ENCODE results near the gene ZDHHC14. TPM values are rescaled to one million over a fixed set of nuclear protein-coding genes. Genes with fewer than 3 reads are reported as not detected.
A peak's percentile ranks its signal among the peaks of the same experiment; 100 is the strongest.
"Not testable (repeated sequence)": the region's sequence is repeated elsewhere in the genome, so short reads cannot be mapped to it uniquely, and the experiment has no call there.

Gene ZDHHC14
- polyA plus RNA-seq, 6 donors from 2014 or later: 1.7 to 10.5 (median 4.1) TPM

- Mint-ChIP-seq H3K27me3 (peaks cover 0 to 14% (median 12%) of the 10 kb centered on the region in 3 donors), H3K36me3 (peaks cover 0 to 17% of the 10 kb centered on the region in 2 donors), H3K9me3 (peaks cover 0 to 3% (median 0%) of the 10 kb centered on the region in 7 donors), H3K4me1 (no peaks in the 10 kb centered on the region), H3K4me3 (no peak overlapping the region), H3K27ac (no peak overlapping the region)
- DNase-seq (no peak), ATAC-seq (ENCODE audit: low read depth in 2 of 2) (no peak)
Observed at GRCh38 chr6:157708933-157709332, 327.9 kb downstream of the ZDHHC14 start.

DNA sequence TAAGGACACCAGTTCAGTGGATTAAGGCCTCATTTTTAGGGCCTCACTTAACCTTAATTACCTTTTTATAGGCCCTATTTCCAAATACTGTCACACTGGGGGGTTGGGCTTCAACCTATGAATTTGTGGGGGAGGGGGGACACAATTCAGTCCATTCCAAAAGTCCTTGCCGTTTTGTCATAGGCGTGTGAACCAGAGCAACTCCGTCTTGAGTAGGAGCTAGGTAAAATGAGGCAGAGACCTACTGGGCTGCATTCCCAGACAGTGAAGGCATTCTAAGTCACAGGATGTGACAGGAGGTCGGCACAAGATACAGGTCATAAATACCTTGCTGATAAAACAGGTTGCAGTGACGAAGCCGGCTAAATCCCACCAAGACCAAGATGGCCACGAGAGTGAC lies 328.6 kb downstream of the ZDHHC14 start:
- Mint-ChIP-seq H3K27me3 (peaks cover 0 to 9% (median 8%) of the 10 kb centered on the region in 3 donors), H3K27ac (no peak overlapping the region), H3K4me1 (no peaks in the 10 kb centered on the region), H3K9me3 (peaks cover 0 to 1% (median 0%) of the 10 kb centered on the region in 7 donors), H3K36me3 (peaks cover 0 to 10% of the 10 kb centered on the region in 2 donors), H3K4me3 (no peak overlapping the region)
- DNase-seq: no peak
- ATAC-seq (ENCODE audit: low read depth in 2 of 2): no peak

GRCh38 chr6:157710604-157711003 lies 329.6 kb downstream of the ZDHHC14 start:
- H3K27ac Mint-ChIP-seq: no peak overlapping the region
- ATAC-seq (ENCODE audit: low read depth in 2 of 2): no peak
- H3K36me3 Mint-ChIP-seq: peaks cover 0 to under 1% of the 10 kb centered on the region in 2 donors

DNA sequence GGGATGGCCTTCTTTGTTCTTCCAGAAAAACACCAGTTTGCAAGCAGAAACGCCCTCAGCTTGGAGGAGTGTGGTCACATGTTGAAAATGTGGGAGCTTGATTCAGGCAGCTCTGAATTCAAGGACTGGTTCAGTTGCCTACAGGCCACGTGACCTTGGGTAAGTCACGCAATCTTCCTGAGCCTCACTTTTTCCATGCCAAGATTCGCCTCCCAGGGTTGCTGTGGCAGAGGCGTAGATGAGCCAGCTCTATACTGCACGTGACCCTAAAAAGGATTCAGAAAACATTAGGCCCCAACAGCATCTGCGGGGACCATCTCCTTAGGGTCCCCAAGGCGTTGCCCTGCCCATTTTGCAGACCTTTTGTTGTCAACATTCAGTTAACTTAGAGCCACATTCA lies 330.1 kb downstream of the ZDHHC14 start:
- Mint-ChIP-seq H3K4me3 (no peak overlapping the region), H3K4me1 (no peaks in the 10 kb centered on the region), H3K27ac (peak overlapping the region in 1 of 6 donors; percentile 36), H3K36me3 (no peaks in the 10 kb centered on the region), H3K27me3 (peaks cover 0 to 4% (median under 1%) of the 10 kb centered on the region in 3 donors), H3K9me3 (peaks cover 0 to under 1% (median 0%) of the 10 kb centered on the region in 7 donors)
- ATAC-seq (ENCODE audit: low read depth in 2 of 2) (no peak), DNase-seq (no peak)

More at GRCh38 chr6:157710604-157711003, 329.6 kb downstream of the ZDHHC14 start:
- no peaks in the 10 kb centered on the region for H3K4me1 Mint-ChIP-seq
- no peak for DNase-seq
- no peaks in the 10 kb centered on the region for H3K27me3 Mint-ChIP-seq
- H3K4me3 Mint-ChIP-seq: no peak overlapping the region
- peaks cover 0 to 1% (median 0%) of the 10 kb centered on the region in 7 donors for H3K9me3 Mint-ChIP-seq

DNA sequence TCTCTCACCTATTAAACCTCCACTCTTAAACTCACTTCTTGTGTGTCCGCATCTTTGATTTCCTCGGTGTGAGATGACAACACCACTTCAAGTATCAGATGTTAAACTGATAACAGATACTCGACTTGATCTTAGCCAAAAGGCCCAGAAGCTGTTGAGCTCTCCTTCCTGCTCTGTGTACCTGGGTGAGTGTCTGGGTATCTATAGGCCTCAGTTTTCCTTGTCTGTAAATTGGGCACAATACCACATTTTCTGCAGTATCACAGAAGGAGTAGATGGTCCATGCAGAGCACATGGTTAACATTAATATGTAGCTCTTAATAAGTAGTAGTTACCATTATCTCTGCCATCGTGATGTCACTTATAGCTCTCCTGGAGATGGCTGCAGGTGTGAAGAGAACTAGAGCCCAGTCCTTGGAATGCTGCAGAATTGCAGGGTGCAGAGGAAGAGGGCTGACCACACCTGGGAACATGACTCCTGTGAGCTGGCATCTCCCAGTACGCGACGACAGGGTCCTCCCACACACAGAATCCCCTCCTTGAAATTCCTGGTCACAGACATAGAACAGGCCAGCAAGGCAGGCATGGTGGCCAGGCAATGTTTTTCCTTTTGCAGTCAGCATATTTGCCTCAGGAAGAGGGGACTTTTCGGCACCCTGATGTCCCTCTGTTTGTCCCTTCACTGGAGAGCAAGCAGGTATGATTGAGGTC lies 331.8 kb downstream of the ZDHHC14 start:
- no peak for ATAC-seq (ENCODE audit: low read depth in 2 of 2)
- DNase-seq: no peak
- H3K4me1 Mint-ChIP-seq: no peaks in the 10 kb centered on the region
- no peak overlapping the region for H3K27ac Mint-ChIP-seq
- no peaks in the 10 kb centered on the region for H3K36me3 Mint-ChIP-seq
- H3K27me3 Mint-ChIP-seq: peaks cover 3 to 18% (median 4%) of the 10 kb centered on the region in 3 donors
- H3K9me3 Mint-ChIP-seq: no peaks in the 10 kb centered on the region
- H3K4me3 Mint-ChIP-seq: peak overlapping the region in 1 of 8 donors; percentile 29

DNA sequence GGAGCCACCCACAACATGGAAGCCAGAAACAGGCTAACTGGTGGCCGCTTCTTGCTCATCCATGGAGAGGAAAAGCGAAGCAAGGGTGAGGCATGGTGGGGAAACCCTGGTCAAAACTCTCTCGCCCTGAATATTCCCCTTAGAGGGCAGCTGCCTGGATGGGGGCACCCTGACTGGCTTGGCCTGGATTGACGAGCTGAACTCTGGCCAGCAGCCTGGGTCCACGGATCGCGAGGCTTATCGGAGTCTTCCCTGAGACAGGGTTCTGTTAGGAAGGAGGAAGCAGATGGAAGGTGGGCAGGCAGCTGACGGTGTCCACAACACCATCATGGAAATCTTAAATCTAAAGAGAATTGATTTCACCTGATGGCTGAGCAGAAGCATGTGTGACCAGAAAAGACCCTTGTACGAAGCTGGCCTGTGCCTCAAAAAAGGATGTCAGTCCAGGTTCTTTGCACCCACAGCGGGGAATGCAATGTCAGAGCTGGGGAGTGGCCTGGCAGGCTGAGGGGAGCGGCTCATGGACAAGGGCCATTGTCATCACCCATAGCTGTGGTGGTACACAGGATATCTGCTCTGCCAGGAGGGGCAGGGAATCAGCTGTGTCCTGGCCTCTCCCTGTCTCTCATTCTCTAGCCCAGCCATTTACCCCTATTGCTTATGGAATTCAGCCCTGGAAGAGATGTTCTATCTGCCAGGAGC lies 332.6 kb downstream of the ZDHHC14 start:
- peaks cover 0 to under 1% (median 0%) of the 10 kb centered on the region in 3 donors for H3K4me1 Mint-ChIP-seq
- DNase-seq (no peak), ATAC-seq (ENCODE audit: low read depth in 2 of 2) (no peak)
- H3K27ac Mint-ChIP-seq: no peak overlapping the region
- H3K36me3 Mint-ChIP-seq: no peaks in the 10 kb centered on the region
- no peaks in the 10 kb centered on the region for H3K9me3 Mint-ChIP-seq
- no peak overlapping the region for H3K4me3 Mint-ChIP-seq
- peaks cover 4 to 24% (median 8%) of the 10 kb centered on the region in 3 donors for H3K27me3 Mint-ChIP-seq

DNA sequence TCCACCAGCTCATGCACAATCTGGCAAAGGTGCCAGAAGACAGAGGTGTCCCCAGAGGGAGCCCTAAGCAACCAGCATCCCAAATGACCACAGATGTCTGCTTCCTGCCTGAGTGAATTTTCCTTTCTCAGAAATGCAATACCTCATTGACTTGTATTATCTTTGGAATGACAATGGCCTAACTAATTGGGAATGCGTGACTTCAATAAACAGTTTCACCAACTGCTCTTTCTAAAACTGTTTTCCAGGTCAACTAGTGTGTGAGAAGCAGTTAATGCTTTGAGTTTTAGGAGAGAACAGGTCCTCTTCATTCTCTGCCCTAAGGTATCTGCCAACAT lies 333.1 kb downstream of the ZDHHC14 start:
- H3K4me1 Mint-ChIP-seq: peaks cover 0 to 5% (median 0%) of the 10 kb centered on the region in 3 donors
- no peak overlapping the region for H3K27ac Mint-ChIP-seq

DNA sequence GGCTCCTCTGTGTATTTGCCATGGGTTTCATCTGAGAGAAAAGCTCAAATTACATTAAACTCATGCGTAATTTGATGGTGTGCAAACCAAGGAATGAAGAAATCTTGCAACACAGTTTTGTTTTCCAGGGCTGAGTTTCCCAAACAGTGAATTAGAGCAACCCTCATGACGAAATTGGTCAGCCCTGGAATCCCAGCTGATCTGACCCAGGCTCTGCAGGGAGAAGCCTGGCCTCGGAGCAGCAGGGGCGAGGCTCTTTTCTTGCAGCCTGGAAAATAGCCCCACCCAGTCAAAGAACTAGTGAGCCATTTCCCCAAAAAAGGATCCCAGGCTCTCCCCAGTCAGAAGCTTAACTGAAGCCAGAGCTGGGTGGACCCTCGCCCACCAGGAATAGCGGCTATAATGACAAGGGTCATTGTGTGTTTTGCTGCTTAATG lies 334.8 kb downstream of the ZDHHC14 start:
- Mint-ChIP-seq H3K4me3 (no peak overlapping the region), H3K27me3 (peaks cover 4 to 40% (median 13%) of the 10 kb centered on the region in 3 donors), H3K9me3 (no peaks in the 10 kb centered on the region), H3K4me1 (peaks cover 0 to 5% (median 0%) of the 10 kb centered on the region in 3 donors), H3K27ac (no peak overlapping the region), H3K36me3 (no peaks in the 10 kb centered on the region)
- ATAC-seq (ENCODE audit: low read depth in 2 of 2) (no peak), DNase-seq (no peak)

More for the DNA sequence above, 333.1 kb downstream of the ZDHHC14 start:
- H3K9me3 Mint-ChIP-seq: no peaks in the 10 kb centered on the region
- H3K36me3 Mint-ChIP-seq: no peaks in the 10 kb centered on the region
- H3K4me3 Mint-ChIP-seq: no peak overlapping the region
- ATAC-seq (ENCODE audit: low read depth in 2 of 2) (no peak), DNase-seq (no peak)
- peaks cover 4 to 30% (median 8%) of the 10 kb centered on the region in 3 donors for H3K27me3 Mint-ChIP-seq

DNA sequence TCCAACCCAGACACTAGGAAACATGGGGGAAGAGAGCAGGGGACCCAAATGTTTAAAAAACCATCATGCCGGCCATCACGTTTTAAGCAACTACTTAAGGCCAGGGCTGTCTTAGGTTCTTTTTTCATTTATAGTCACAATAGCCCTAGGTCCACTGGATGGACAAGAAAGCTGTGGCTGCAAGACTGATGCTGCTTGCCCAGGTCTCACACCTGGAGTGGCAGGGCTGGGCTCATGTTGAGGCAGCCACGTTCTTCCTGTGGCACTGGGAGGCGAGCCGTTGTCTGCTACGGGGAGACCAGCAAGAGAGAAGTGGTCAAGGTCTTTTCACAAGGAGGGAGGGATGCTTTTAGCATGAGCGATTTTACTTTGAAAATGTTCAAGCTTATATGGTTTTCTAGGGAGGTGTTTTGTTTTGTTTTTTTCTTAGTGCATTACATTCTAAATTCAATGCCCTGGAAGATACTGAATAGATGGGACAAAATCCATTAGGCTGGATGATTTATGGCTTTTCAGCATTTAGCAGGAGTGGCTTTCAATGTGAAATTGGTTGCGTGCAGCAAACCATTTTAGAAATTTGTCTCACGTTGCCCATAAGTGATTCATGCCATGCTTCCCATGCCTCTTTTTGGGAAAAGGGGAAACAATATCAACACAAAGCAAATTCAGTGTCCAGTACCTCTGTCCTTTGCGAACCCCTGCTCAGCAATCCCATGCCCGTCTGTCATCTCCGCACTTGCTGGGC lies 335.4 kb downstream of the ZDHHC14 start:
- Mint-ChIP-seq H3K4me1 (peaks cover 0 to 5% (median 0%) of the 10 kb centered on the region in 3 donors), H3K27ac (no peak overlapping the region), H3K4me3 (no peak overlapping the region), H3K36me3 (no peaks in the 10 kb centered on the region), H3K27me3 (peaks cover 4 to 41% (median 14%) of the 10 kb centered on the region in 3 donors), H3K9me3 (no peaks in the 10 kb centered on the region)
- ATAC-seq (ENCODE audit: low read depth in 2 of 2) (no peak), DNase-seq (no peak)

GRCh38 chr6:157717340-157717748 lies 336.4 kb downstream of the ZDHHC14 start:
- H3K9me3 Mint-ChIP-seq: no peaks in the 10 kb centered on the region
- H3K4me3 Mint-ChIP-seq: no peak overlapping the region
- ATAC-seq (ENCODE audit: low read depth in 2 of 2): no peak
- H3K4me1 Mint-ChIP-seq: peaks cover 0 to 5% (median 0%) of the 10 kb centered on the region in 3 donors
- H3K27ac Mint-ChIP-seq: no peak overlapping the region
- peaks cover 4 to 46% (median 18%) of the 10 kb centered on the region in 3 donors for H3K27me3 Mint-ChIP-seq
- no peaks in the 10 kb centered on the region for H3K36me3 Mint-ChIP-seq
- no peak for DNase-seq

DNA sequence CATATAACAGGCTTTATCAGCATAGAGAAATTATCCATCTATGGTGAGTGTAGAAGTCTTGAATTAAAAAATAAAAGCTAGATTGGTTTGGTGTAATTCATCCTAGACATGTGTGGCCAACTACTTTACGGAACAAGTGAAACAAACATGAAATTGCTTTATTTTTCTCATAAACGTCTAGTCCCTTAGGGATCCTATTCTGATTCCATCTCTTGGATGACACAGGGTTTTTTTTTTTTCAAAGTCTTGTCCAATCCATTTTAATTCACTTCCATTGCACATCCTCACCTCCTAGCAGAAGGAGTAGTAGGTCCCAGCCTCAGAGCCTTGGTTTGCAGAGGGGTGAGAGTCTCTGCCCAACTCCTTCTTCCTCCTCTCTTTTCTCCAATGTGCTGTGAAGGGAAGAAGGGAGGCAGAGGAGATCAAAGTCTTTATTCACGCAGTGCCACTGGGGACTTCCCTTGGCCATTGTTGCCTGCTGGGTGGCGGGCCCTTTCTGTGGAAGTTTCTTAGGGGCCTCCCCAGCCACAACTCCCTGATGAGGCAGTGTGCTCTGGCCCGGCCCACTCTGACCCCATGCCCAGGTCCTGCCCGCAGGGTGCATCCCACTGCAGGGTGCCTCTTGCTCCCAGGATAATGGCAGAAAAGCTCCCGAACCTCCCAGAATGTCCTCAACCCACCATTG lies 337.7 kb downstream of the ZDHHC14 start:
- DNase-seq (no peak), ATAC-seq (ENCODE audit: low read depth in 2 of 2) (no peak)
- no peaks in the 10 kb centered on the region for H3K9me3 Mint-ChIP-seq
- peaks cover 0 to 5% (median 0%) of the 10 kb centered on the region in 3 donors for H3K4me1 Mint-ChIP-seq
- H3K27ac Mint-ChIP-seq: no peak overlapping the region
- H3K4me3 Mint-ChIP-seq: no peak overlapping the region
- H3K27me3 Mint-ChIP-seq: peaks cover 4 to 46% (median 18%) of the 10 kb centered on the region in 3 donors
- H3K36me3 Mint-ChIP-seq: no peaks in the 10 kb centered on the region

GRCh38 chr6:157720964-157721363 lies 340.0 kb downstream of the ZDHHC14 start:
- H3K4me1 Mint-ChIP-seq; ATAC-seq (ENCODE audit: low read depth in 2 of 2); H3K4me3 Mint-ChIP-seq; DNase-seq; H3K27ac Mint-ChIP-seq: not testable (repeated sequence)
- peaks cover 7 to 20% (median 9%) of the 10 kb centered on the region in 7 donors for H3K9me3 Mint-ChIP-seq
- peaks cover 12 to 14% of the 10 kb centered on the region in 2 donors for H3K36me3 Mint-ChIP-seq
- peaks cover 18 to 43% (median 20%) of the 10 kb centered on the region in 3 donors for H3K27me3 Mint-ChIP-seq

DNA sequence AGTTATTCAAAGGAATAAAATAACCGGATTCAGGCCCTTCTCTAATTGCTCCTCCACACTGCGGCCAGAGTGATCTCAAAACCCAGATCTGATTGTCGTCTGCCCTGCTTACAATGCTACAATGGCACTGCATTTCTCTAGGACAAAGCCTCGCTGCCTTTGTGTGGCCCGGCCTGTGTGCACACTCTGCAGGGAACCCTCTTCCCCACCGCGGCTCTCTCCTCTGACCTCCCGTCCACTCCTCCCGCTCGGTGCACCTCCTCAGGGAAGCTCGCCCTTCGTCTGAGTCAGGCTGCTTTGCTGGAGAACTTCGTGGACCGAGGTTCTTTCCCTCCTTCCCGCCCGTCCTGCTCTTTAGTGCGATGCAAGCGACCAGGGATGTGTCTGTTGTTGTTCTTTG lies 340.4 kb downstream of the ZDHHC14 start:
- Mint-ChIP-seq H3K9me3 (peaks cover 7 to 25% (median 12%) of the 10 kb centered on the region in 7 donors), H3K36me3 (peaks cover 16 to 18% of the 10 kb centered on the region in 2 donors), H3K4me3 (peak overlapping the region in 1 of 8 donors; percentile 37), H3K4me1 (peaks cover 0 to 5% (median 0%) of the 10 kb centered on the region in 3 donors), H3K27ac (no peak overlapping the region), H3K27me3 (peaks cover 18 to 38% (median 19%) of the 10 kb centered on the region in 3 donors)
- DNase-seq: no peak
- no peak for ATAC-seq (ENCODE audit: low read depth in 2 of 2)
